Lower leg skin (tissue), 4 donors: ENCODE data around the gene LAMC2. TPM values are rescaled to one million over a fixed set of nuclear protein-coding genes. Genes with fewer than 3 reads are reported as not detected.

Source experiments
- DNase-seq, 2 donors: peaks; one replicate each; pipeline ENCODE4 v3.0.0-alpha.2; 2019; ENCODE audit warnings: low spot score in 2 of 2
- H3K4me3 ChIP-seq: fragments of 200-600 bp; sonication (generic); 2 replicates; pipeline ENCODE4 v1.5.1; 2017; ENCODE audit warnings: mild to moderate bottlenecking, low read depth; ENCODE audit not compliant: poor library complexity, severe bottlenecking
- CTCF ChIP-seq, 3 donors: fragments of 450-650 bp; IDR thresholded peaks; one replicate each; pipeline ENCODE4 v1.5.1; 2016; ENCODE audit warnings: antibody characterized with exemption in 3 of 3, mild to moderate bottlenecking in 3 of 3, moderate library complexity in 2 of 3
- POLR2A ChIP-seq, 2 donors: fragments of 450-650 bp; IDR thresholded peaks; one replicate each; pipeline ENCODE4 v1.6.1; 2016 to 2017; ENCODE audit warnings: antibody characterized with exemption in 2 of 2, mild to moderate bottlenecking in 1 of 2, moderate library complexity in 1 of 2
- WGBS, 2 donors: methylation state at CpG; one replicate each; pipeline ENCODE4 v1.1.5; 2018; 5-methylcytosine and 5-hydroxymethylcytosine counted together
- intact Hi-C: fragments of 100-400 bp; cut with DNase I; formaldehyde crosslinking; loops from one replicate; pipeline ENCODE4 v1.15.0; 2023; ENCODE audit warnings: low total_unique reads
- total RNA-seq, 4 donors: library from RNA; depleted of rRNA; stranded (reverse); fragments of >200 nt; gene quantifications; one replicate each; pipeline ENCODE4 v1.1.0, GENCODE V29; 2016

LAMC2 gene
- total RNA-seq, 4 donors from 2014 or later, result 29.6 to 36.8 (median 33.1) TPM

GRCh38 chr1:183236158-183236725 is 50.2 kb downstream of the LAMC2 start:
- no peak for TF ChIP-seq POLR2A (IDR thresholded peaks at IDR 0.05)
- TF ChIP-seq CTCF (IDR thresholded peaks at IDR 0.05), result no peak
- intact Hi-C loops, result no loop called here
- no peak overlapping the region for H3K4me3 ChIP-seq
- peak in 1 of 2 donors; percentile 58 for DNase-seq
- WGBS, 2 donors, result 97 to 98% methylated on average over 6 of the region's 6 CpGs

GRCh38 chr1:183237046-183237445 is 51.0 kb downstream of the LAMC2 start:
- no peak overlapping the region for H3K4me3 ChIP-seq
- no peak for TF ChIP-seq CTCF (IDR thresholded peaks at IDR 0.05)
- no peak for TF ChIP-seq POLR2A (IDR thresholded peaks at IDR 0.05)
- intact Hi-C loops, result no loop called here
- WGBS, 2 donors, result 95 to 97% methylated on average over 2 of the region's 2 CpGs
- no peak for DNase-seq

GRCh38 chr1:183238071-183238470 is 52.0 kb downstream of the LAMC2 start:
- H3K4me3 ChIP-seq, result no peak overlapping the region
- 81 to 88% methylated on average over 2 of the region's 2 CpGs for WGBS, 2 donors
- no peak for DNase-seq
- no peak for TF ChIP-seq CTCF (IDR thresholded peaks at IDR 0.05)
- no peak for TF ChIP-seq POLR2A (IDR thresholded peaks at IDR 0.05)
- intact Hi-C loops, result no loop called here

GRCh38 chr1:183239220-183239742 is 53.2 kb downstream of the LAMC2 start:
- no peak overlapping the region for H3K4me3 ChIP-seq
- intact Hi-C loops, result no loop called here
- TF ChIP-seq POLR2A (IDR thresholded peaks at IDR 0.05), result no peak
- no peak for TF ChIP-seq CTCF (IDR thresholded peaks at IDR 0.05)
- peak in 1 of 2 donors; percentile 68 for DNase-seq
- WGBS, 2 donors, result 78 to 82% methylated on average over 7 of the region's 7 CpGs

- WGBS, 2 donors, result 71 to 72% methylated on average over 8 of the region's 8 CpGs
- intact Hi-C loops, result no loop called here
- peak in 1 of 2 donors; percentile 61 for DNase-seq
- no peak overlapping the region for H3K4me3 ChIP-seq
- TF ChIP-seq POLR2A (IDR thresholded peaks at IDR 0.05) (no peak), CTCF (IDR thresholded peaks at IDR 0.05) (no peak)
Observed at GRCh38 chr1:183239793-183240525, 53.9 kb downstream of the LAMC2 start.
